ENCODE measurements around the gene NRM. TPM values are rescaled to one million over a fixed set of nuclear protein-coding genes. Genes with fewer than 3 reads are reported as not detected.
A peak's percentile ranks its signal among the peaks of the same experiment; 100 is the strongest.

NRM gene
- total RNA-seq, 1 experiment from 2014 or later: 31.2 TPM

- DNase-seq (ENCODE audit: low spot score) (no peak), ATAC-seq (no peak)
- H3K27ac Mint-ChIP-seq: no peak overlapping the region
- TF ChIP-seq TEAD4 (CRISPR knock-in tag; IDR thresholded peaks at IDR 0.05) (no peak), PRDM15 (CRISPR knock-in tag; IDR thresholded peaks at IDR 0.05) (no peak), NFE2L1 (CRISPR knock-in tag; IDR thresholded peaks at IDR 0.05) (no peak)
- TF ChIP-seq, protein P1, sequence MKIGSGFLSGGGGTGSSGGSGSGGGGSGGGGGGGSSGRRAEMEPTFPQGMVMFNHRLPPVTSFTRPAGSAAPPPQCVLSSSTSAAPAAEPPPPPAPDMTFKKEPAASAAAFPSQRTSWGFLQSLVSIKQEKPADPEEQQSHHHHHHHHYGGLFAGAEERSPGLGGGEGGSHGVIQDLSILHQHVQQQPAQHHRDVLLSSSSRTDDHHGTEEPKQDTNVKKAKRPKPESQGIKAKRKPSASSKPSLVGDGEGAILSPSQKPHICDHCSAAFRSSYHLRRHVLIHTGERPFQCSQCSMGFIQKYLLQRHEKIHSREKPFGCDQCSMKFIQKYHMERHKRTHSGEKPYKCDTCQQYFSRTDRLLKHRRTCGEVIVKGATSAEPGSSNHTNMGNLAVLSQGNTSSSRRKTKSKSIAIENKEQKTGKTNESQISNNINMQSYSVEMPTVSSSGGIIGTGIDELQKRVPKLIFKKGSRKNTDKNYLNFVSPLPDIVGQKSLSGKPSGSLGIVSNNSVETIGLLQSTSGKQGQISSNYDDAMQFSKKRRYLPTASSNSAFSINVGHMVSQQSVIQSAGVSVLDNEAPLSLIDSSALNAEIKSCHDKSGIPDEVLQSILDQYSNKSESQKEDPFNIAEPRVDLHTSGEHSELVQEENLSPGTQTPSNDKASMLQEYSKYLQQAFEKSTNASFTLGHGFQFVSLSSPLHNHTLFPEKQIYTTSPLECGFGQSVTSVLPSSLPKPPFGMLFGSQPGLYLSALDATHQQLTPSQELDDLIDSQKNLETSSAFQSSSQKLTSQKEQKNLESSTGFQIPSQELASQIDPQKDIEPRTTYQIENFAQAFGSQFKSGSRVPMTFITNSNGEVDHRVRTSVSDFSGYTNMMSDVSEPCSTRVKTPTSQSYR (CRISPR knock-in tag; IDR thresholded peaks at IDR 0.05): no peak
- TF ChIP-seq, protein P2, sequence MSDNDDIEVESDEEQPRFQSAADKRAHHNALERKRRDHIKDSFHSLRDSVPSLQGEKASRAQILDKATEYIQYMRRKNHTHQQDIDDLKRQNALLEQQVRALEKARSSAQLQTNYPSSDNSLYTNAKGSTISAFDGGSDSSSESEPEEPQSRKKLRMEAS (CRISPR knock-in tag; IDR thresholded peaks at IDR 0.05): no peak
- H3K27me3 Mint-ChIP-seq (ENCODE audit: low read depth): no peaks in the 10 kb centered on the region
- POLR2A ChIA-PET: no interaction called here
- H3K9me3 Mint-ChIP-seq: no peaks in the 10 kb centered on the region
- peaks cover 68% of the 10 kb centered on the region for H3K36me3 Mint-ChIP-seq
- H3K4me1 Mint-ChIP-seq: no peaks in the 10 kb centered on the region
- no peak overlapping the region for H3K4me3 Mint-ChIP-seq
- CTCF ChIA-PET: no interaction called here
Observed at GRCh38 chr6:30654798-30655742, 35.7 kb downstream of the NRM start.

GRCh38 chr6:30651143-30651542, 39.6 kb downstream of the NRM start:
- H3K4me3 Mint-ChIP-seq: no peak overlapping the region
- H3K4me1 Mint-ChIP-seq: peaks cover 12% of the 10 kb centered on the region
- ATAC-seq (no peak), DNase-seq (ENCODE audit: low spot score) (no peak)
- H3K9me3 Mint-ChIP-seq: no peaks in the 10 kb centered on the region
- no peaks in the 10 kb centered on the region for H3K27me3 Mint-ChIP-seq (ENCODE audit: low read depth)
- CTCF ChIA-PET: interaction anchor here (0.7 to 1.2 kb wide), 4 partner anchors 21 to 79 kb away, joined by 3 to 6 read pairs (median 3); partner anchors contain the start of gene DHX16
- POLR2A ChIA-PET: interaction anchor here (1.0 to 1.2 kb wide), 2 partner anchors 21 to 38 kb away, joined by 3 read pairs; partner anchors contain the start of gene DHX16
- peaks cover 43% of the 10 kb centered on the region for H3K36me3 Mint-ChIP-seq
- H3K27ac Mint-ChIP-seq: peak overlapping the region; percentile 80; the same call in 1 of the 2 replicates
- TF ChIP-seq ATF1 (CRISPR knock-in tag; IDR thresholded peaks at IDR 0.05): no peak
- no peak for TF ChIP-seq ETV6 (CRISPR knock-in tag; IDR thresholded peaks at IDR 0.05)
- no peak for TF ChIP-seq CBFB (CRISPR knock-in tag; IDR thresholded peaks at IDR 0.05; ENCODE audit: low read depth)
- no peak for TF ChIP-seq NFE2L1 (CRISPR knock-in tag; IDR thresholded peaks at IDR 0.05)
- TF ChIP-seq HMGA2 (CRISPR knock-in tag; IDR thresholded peaks at IDR 0.05): no peak
- TF ChIP-seq, protein P3, sequence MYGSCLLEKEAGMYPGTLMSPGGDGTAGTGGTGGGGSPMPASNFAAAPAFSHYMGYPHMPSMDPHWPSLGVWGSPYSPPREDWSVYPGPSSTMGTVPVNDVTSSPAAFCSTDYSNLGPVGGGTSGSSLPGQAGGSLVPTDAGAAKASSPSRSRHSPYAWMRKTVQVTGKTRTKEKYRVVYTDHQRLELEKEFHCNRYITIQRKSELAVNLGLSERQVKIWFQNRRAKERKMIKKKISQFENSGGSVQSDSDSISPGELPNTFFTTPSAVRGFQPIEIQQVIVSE (CRISPR knock-in tag; IDR thresholded peaks at IDR 0.05; ENCODE audit: borderline replicate concordance): no peak
- no peak for TF ChIP-seq MXD4 (CRISPR knock-in tag; IDR thresholded peaks at IDR 0.05; ENCODE audit: borderline replicate concordance)
- no peak for TF ChIP-seq NR1H2 (CRISPR knock-in tag; IDR thresholded peaks at IDR 0.05)
- TF ChIP-seq FOXK1 (CRISPR knock-in tag; IDR thresholded peaks at IDR 0.05): no peak
- TF ChIP-seq JAZF1 (CRISPR knock-in tag; IDR thresholded peaks at IDR 0.05): no peak
- TF ChIP-seq RORB (CRISPR knock-in tag; IDR thresholded peaks at IDR 0.05): no peak
- TF ChIP-seq, protein P4, sequence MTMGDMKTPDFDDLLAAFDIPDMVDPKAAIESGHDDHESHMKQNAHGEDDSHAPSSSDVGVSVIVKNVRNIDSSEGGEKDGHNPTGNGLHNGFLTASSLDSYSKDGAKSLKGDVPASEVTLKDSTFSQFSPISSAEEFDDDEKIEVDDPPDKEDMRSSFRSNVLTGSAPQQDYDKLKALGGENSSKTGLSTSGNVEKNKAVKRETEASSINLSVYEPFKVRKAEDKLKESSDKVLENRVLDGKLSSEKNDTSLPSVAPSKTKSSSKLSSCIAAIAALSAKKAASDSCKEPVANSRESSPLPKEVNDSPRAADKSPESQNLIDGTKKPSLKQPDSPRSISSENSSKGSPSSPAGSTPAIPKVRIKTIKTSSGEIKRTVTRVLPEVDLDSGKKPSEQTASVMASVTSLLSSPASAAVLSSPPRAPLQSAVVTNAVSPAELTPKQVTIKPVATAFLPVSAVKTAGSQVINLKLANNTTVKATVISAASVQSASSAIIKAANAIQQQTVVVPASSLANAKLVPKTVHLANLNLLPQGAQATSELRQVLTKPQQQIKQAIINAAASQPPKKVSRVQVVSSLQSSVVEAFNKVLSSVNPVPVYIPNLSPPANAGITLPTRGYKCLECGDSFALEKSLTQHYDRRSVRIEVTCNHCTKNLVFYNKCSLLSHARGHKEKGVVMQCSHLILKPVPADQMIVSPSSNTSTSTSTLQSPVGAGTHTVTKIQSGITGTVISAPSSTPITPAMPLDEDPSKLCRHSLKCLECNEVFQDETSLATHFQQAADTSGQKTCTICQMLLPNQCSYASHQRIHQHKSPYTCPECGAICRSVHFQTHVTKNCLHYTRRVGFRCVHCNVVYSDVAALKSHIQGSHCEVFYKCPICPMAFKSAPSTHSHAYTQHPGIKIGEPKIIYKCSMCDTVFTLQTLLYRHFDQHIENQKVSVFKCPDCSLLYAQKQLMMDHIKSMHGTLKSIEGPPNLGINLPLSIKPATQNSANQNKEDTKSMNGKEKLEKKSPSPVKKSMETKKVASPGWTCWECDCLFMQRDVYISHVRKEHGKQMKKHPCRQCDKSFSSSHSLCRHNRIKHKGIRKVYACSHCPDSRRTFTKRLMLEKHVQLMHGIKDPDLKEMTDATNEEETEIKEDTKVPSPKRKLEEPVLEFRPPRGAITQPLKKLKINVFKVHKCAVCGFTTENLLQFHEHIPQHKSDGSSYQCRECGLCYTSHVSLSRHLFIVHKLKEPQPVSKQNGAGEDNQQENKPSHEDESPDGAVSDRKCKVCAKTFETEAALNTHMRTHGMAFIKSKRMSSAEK (CRISPR knock-in tag; IDR thresholded peaks at IDR 0.05; ENCODE audit: borderline replicate concordance): no peak
- no peak for TF ChIP-seq PRRX2 (CRISPR knock-in tag; IDR thresholded peaks at IDR 0.05)
- TF ChIP-seq, protein P5, sequence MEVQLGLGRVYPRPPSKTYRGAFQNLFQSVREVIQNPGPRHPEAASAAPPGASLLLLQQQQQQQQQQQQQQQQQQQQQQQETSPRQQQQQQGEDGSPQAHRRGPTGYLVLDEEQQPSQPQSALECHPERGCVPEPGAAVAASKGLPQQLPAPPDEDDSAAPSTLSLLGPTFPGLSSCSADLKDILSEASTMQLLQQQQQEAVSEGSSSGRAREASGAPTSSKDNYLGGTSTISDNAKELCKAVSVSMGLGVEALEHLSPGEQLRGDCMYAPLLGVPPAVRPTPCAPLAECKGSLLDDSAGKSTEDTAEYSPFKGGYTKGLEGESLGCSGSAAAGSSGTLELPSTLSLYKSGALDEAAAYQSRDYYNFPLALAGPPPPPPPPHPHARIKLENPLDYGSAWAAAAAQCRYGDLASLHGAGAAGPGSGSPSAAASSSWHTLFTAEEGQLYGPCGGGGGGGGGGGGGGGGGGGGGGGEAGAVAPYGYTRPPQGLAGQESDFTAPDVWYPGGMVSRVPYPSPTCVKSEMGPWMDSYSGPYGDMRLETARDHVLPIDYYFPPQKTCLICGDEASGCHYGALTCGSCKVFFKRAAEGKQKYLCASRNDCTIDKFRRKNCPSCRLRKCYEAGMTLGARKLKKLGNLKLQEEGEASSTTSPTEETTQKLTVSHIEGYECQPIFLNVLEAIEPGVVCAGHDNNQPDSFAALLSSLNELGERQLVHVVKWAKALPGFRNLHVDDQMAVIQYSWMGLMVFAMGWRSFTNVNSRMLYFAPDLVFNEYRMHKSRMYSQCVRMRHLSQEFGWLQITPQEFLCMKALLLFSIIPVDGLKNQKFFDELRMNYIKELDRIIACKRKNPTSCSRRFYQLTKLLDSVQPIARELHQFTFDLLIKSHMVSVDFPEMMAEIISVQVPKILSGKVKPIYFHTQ (CRISPR knock-in tag; IDR thresholded peaks at IDR 0.05): no peak

All from WTC11 (cell line).